H1 (cell line): ENCODE results near the gene GID4. TPM values are rescaled to one million over a fixed set of nuclear protein-coding genes. Genes with fewer than 3 reads are reported as not detected.
A peak's percentile ranks its signal among the peaks of the same experiment; 100 is the strongest.

Experiments used
- CTCF ChIA-PET: fragments of 300-600 bp; sonication (Branson Sonifier 250); formaldehyde crosslinking; loops from one replicate; lab custom pipeline; 2021; ENCODE audit not compliant: partially characterized antibody; lab: Charles Lee
- POLR2A ChIA-PET: fragments of 300-600 bp; sonication (Branson Sonifier 250); formaldehyde crosslinking; loops from one replicate; lab custom pipeline; 2021; ENCODE audit warnings: inconsistent platforms; ENCODE audit not compliant: partially characterized antibody; lab: Charles Lee
- DNase-seq, 2 experiments: peaks; one replicate each; pipeline versions ENCODE4 v3.0.0 to v3.0.0-alpha.2; 2010 to 2022; ENCODE audit warnings: low spot score in 2 of 2, low read depth in 1 of 2, mixed read lengths in 1 of 2
- FAIRE-seq: peaks from 2 replicates; lab custom pipeline; 2011; peaks lifted over from hg19 to GRCh38; lab: Jason Lieb, UNC
- H2AFZ ChIP-seq: 2 replicates; pipeline ENCODE4 v1.8.1; 2012; ENCODE audit warnings: low read length, inconsistent platforms
- H2AK5ac ChIP-seq: 2 replicates; pipeline ENCODE4 v1.6.1; 2013; ENCODE audit warnings: low read depth, low read length
- H2BK120ac ChIP-seq: replicated peaks from 2 replicates; pipeline ENCODE3; 2013; ENCODE audit warnings: low read depth, low read length, inconsistent platforms
- H2BK12ac ChIP-seq: 2 replicates; pipeline ENCODE4 v1.6.1; 2013; ENCODE audit warnings: low read depth, low read length
- H2BK15ac ChIP-seq: 2 replicates; pipeline ENCODE4 v1.6.1; 2013; ENCODE audit warnings: low read length
- H2BK20ac ChIP-seq: 2 replicates; pipeline ENCODE4 v1.6.1; 2013; ENCODE audit warnings: low read length
- H2BK5ac ChIP-seq: 2 replicates; pipeline ENCODE4 v1.6.1; 2013; ENCODE audit warnings: low read depth, low read length
- H3K14ac ChIP-seq: 2 replicates; pipeline ENCODE4 v1.6.1; 2013; ENCODE audit warnings: inconsistent platforms; ENCODE audit not compliant: insufficient read length
- H3K18ac ChIP-seq: 2 replicates; pipeline ENCODE4 v1.6.1; 2013; ENCODE audit warnings: low read length; ENCODE audit errors: extremely low read depth
- H3K23ac ChIP-seq: 2 replicates; pipeline ENCODE4 v1.6.1; 2013; ENCODE audit warnings: inconsistent platforms; ENCODE audit not compliant: insufficient read length
- H3K23me2 ChIP-seq: 2 replicates; pipeline ENCODE4 v1.6.1; 2013; ENCODE audit warnings: low read depth, low read length
- H3K27ac ChIP-seq: 2 replicates; pipeline ENCODE4 v1.6.1; 2011; ENCODE audit warnings: low read depth, low read length, inconsistent platforms
- H3K27me3 ChIP-seq, 4 experiments: replicated peaks in 1 of 4; 1 replicate in 1 of 4; 2 replicates in 3 of 4; pipeline versions ENCODE4 v1.6.1 to v1.8.1; 2011 to 2013; ENCODE audit warnings: low read length in 3 of 4, mild to moderate bottlenecking in 3 of 4, inconsistent platforms in 2 of 4, mixed read lengths in 2 of 4, moderate library complexity in 1 of 4; ENCODE audit not compliant: control insufficient read depth in 3 of 4, insufficient read depth in 3 of 4; ENCODE audit errors: extremely low read depth in 1 of 4
- H3K36me3 ChIP-seq, 4 experiments: 2 replicates each; pipeline versions ENCODE4 v1.6.1 to v1.8.1; 2011 to 2013; ENCODE audit warnings: mild to moderate bottlenecking in 4 of 4, low read length in 3 of 4, moderate library complexity in 2 of 4, control low read depth in 1 of 4, inconsistent platforms in 1 of 4; ENCODE audit not compliant: insufficient read depth in 4 of 4, control insufficient read depth in 2 of 4
- H3K4ac ChIP-seq: replicated peaks from 2 replicates; pipeline ENCODE3; 2013; ENCODE audit warnings: low read length, low read depth, mixed read lengths, inconsistent platforms; ENCODE audit not compliant: insufficient read length
- H3K4me1 ChIP-seq, 4 experiments: replicated peaks in 1 of 4; 1 replicate in 1 of 4; 2 replicates in 3 of 4; pipeline versions ENCODE4 v1.6.1 to v1.8.1; 2011 to 2013; ENCODE audit warnings: low read length in 3 of 4, inconsistent platforms in 2 of 4, mixed read lengths in 1 of 4; ENCODE audit not compliant: insufficient read depth in 4 of 4, control insufficient read depth in 3 of 4
- H3K4me2 ChIP-seq, 2 experiments: 2 replicates each; pipeline versions ENCODE4 v1.6.1 to v1.8.1; 2011 to 2013; ENCODE audit warnings: low read depth in 2 of 2, low read length in 2 of 2, control low read depth in 1 of 2, inconsistent platforms in 1 of 2, mild to moderate bottlenecking in 1 of 2; ENCODE audit not compliant: insufficient read depth in 1 of 2
- H3K4me3 ChIP-seq, 4 experiments: fragments of 200-600, 300-600 bp in 1 of 4; sonication (generic), shearing (Covaris generic), sonication (Bioruptor Twin) in 1 of 4; 2 replicates each; pipeline versions ENCODE4 v1.5.1 to v1.8.1; 2011 to 2016; ENCODE audit warnings: low read length in 4 of 4, low read depth in 3 of 4, control low read depth in 2 of 4, inconsistent platforms in 2 of 4, mild to moderate bottlenecking in 2 of 4, mixed read lengths in 1 of 4, moderate library complexity in 1 of 4; ENCODE audit not compliant: insufficient read depth in 2 of 4; ENCODE audit errors: extremely low read depth in 1 of 4
- H3K56ac ChIP-seq: replicated peaks from 2 replicates; pipeline ENCODE3; 2013; ENCODE audit warnings: low read depth, mild to moderate bottlenecking, mixed read lengths, low read length, inconsistent platforms; ENCODE audit not compliant: insufficient read length
- H3K79me1 ChIP-seq: 2 replicates; pipeline ENCODE4 v1.6.1; 2013; ENCODE audit warnings: low read depth, low read length, control low read depth
- H3K79me2 ChIP-seq, 2 experiments: 2 replicates each; pipeline versions ENCODE4 v1.6.1 to v1.8.1; 2012 to 2013; ENCODE audit warnings: low read length in 2 of 2, mild to moderate bottlenecking in 2 of 2, inconsistent platforms in 1 of 2; ENCODE audit not compliant: insufficient read depth in 2 of 2, control insufficient read depth in 1 of 2
- H3K9ac ChIP-seq, 4 experiments: replicated peaks in 1 of 4; 1 replicate in 1 of 4; 2 replicates in 3 of 4; pipeline versions ENCODE4 v1.6.1 to v1.8.1; 2011 to 2013; ENCODE audit warnings: low read depth in 3 of 4, low read length in 3 of 4, control low read depth in 2 of 4, mild to moderate bottlenecking in 2 of 4, moderate library complexity in 2 of 4, inconsistent platforms in 1 of 4; ENCODE audit errors: extremely low read depth in 1 of 4
- H3K9me3 ChIP-seq, 2 experiments: 2 replicates each; pipeline versions ENCODE4 v1.6.1 to v1.8.1; 2012 to 2013; ENCODE audit warnings: mild to moderate bottlenecking in 2 of 2, moderate library complexity in 2 of 2, control low read depth in 1 of 2, inconsistent platforms in 1 of 2, low read depth in 1 of 2, low read length in 1 of 2, mixed read lengths in 1 of 2; ENCODE audit not compliant: insufficient read depth in 2 of 2
- H4K20me1 ChIP-seq, 2 experiments: replicated peaks in 1 of 2; 2 replicates each; pipeline versions ENCODE3 to v1.8.1; 2011 to 2013; ENCODE audit warnings: inconsistent platforms in 2 of 2, low read length in 2 of 2, mild to moderate bottlenecking in 1 of 2; ENCODE audit not compliant: insufficient read depth in 2 of 2, control insufficient read depth in 1 of 2
- H4K5ac ChIP-seq: 2 replicates; pipeline ENCODE4 v1.6.1; 2013; ENCODE audit warnings: low read length, low read depth, mixed read lengths, inconsistent platforms; ENCODE audit not compliant: insufficient read length
- H4K8ac ChIP-seq: 2 replicates; pipeline ENCODE4 v1.8.0; 2013; ENCODE audit warnings: mild to moderate bottlenecking, moderate library complexity, low read length, inconsistent platforms; ENCODE audit not compliant: insufficient read depth; ENCODE audit errors: extremely low read depth
- H4K91ac ChIP-seq: replicated peaks from 2 replicates; pipeline ENCODE3; 2013; ENCODE audit warnings: low read length, mixed read lengths, inconsistent platforms; ENCODE audit not compliant: insufficient read length
- ATF3 ChIP-seq: IDR thresholded peaks from 2 replicates; pipeline ENCODE4 v1.6.1; 2011; ENCODE audit warnings: low read depth, mild to moderate bottlenecking, low read length; ENCODE audit not compliant: insufficient read depth
- CREB1 ChIP-seq: IDR thresholded peaks from 2 replicates; pipeline ENCODE4 v1.6.1; 2012; ENCODE audit warnings: inconsistent platforms
- CTCF ChIP-seq, 3 experiments: IDR thresholded peaks; 1 replicate in 2 of 3; 2 replicates in 1 of 3; pipeline versions ENCODE4 v1.5.1 to v1.6.1; 2011; ENCODE audit warnings: low read length in 3 of 3, mild to moderate bottlenecking in 3 of 3, inconsistent platforms in 2 of 3, low read depth in 1 of 3, moderate library complexity in 1 of 3; ENCODE audit not compliant: insufficient read depth in 1 of 3; ENCODE audit errors: control extremely low read depth in 1 of 3
- EP300 ChIP-seq, 2 experiments: IDR thresholded peaks; 1 replicate in 1 of 2; 2 replicates in 1 of 2; pipeline ENCODE4 v1.6.1; 2011 to 2012; ENCODE audit warnings: low read depth in 2 of 2, low read length in 2 of 2, mild to moderate bottlenecking in 2 of 2, borderline replicate concordance in 1 of 2, inconsistent platforms in 1 of 2, moderate library complexity in 1 of 2
- GABPA ChIP-seq: IDR thresholded peaks from 2 replicates; pipeline ENCODE4 v1.6.1; 2011; ENCODE audit warnings: mild to moderate bottlenecking, low read length, moderate library complexity, borderline replicate concordance; ENCODE audit not compliant: insufficient read depth
- GTF2F1 ChIP-seq: IDR thresholded peaks from 2 replicates; pipeline ENCODE4 v1.6.1; 2012; ENCODE audit warnings: low read depth, low read length, improper control_type of control experiment, borderline replicate concordance
- RXRA ChIP-seq: IDR thresholded peaks from 2 replicates; pipeline ENCODE4 v1.6.1; 2011; ENCODE audit warnings: low read depth, mild to moderate bottlenecking, low read length, moderate library complexity; ENCODE audit not compliant: insufficient read depth
- TBP ChIP-seq: IDR thresholded peaks from 2 replicates; pipeline ENCODE4 v1.6.1; 2011; ENCODE audit warnings: low read depth, low read length, improper control_type of control experiment
- TEAD4 ChIP-seq: IDR thresholded peaks from 2 replicates; pipeline ENCODE4 v1.6.1; 2012; ENCODE audit warnings: low read depth, low read length, inconsistent platforms, mixed read lengths
- WGBS, 2 experiments: shearing (Covaris generic) in 1 of 2; methylation state at CpG; one replicate each; pipeline versions ENCODE4 v1.1.6 to v1.1.7; 2013 to 2015; ENCODE audit warnings: low lambda C conversion rate in 2 of 2, mixed read lengths in 2 of 2, inconsistent platforms in 1 of 2, low coverage in 1 of 2, missing lambda C conversion rate in 1 of 2; ENCODE audit not compliant: insufficient replicate concordance in 2 of 2, insufficient coverage in 1 of 2, insufficient read length in 1 of 2; ENCODE audit errors: extremely low coverage in 1 of 2, missing lambda C conversion rate in 1 of 2; 5-methylcytosine and 5-hydroxymethylcytosine counted together
- polyA plus RNA-seq, 7 experiments: library from polyadenylated mRNA; depleted of rRNA in 3 of 7; stranded (reverse) in 5 of 7; unstranded in 2 of 7; fragments of >200 nt in 5 of 7; fragments of 200-250 nt in 2 of 7; gene quantifications; 1 replicate in 5 of 7; 2 replicates in 1 of 7; 4 replicates in 1 of 7; pipeline versions ENCODE4 v1.2.1 to v1.2.3, GENCODE V29; 2011 to 2013; ENCODE audit warnings: missing spikeins in 2 of 7, mixed read lengths in 2 of 7
- total RNA-seq: library from RNA; stranded (reverse); fragmentation: NEBNext Ultra II Directional; extraction: Animal tissue kit (Norgen Biotek cat#: 25700); gene quantifications from 2 replicates; pipeline ENCODE4 v1.2.1, GENCODE V29; 2021

The GID4 gene
- total and polyA plus RNA-seq, 2 of the 8 experiments (the other 6 are each of a cell fraction or from before 2014, with no cell fraction given), result 5.6 to 15.0 TPM

- H3K27me3 ChIP-seq, result no peaks in the 10 kb centered on the region
- no peak overlapping the region for H3K56ac ChIP-seq
- no peak overlapping the region for H2BK15ac ChIP-seq
- no peaks in the 10 kb centered on the region; the same call in 1 of the 2 replicates for H3K23me2 ChIP-seq
- H3K4me1 ChIP-seq, result peaks cover 0 to 4% (median 0%) of the 10 kb centered on the region in 4 experiments; a peak in 1 of 7 replicates
- no peaks in the 10 kb centered on the region for H4K20me1 ChIP-seq
- FAIRE-seq, result no peak
- H3K79me2 ChIP-seq, result no peaks in the 10 kb centered on the region
- H3K23ac ChIP-seq, result no peak overlapping the region
- ChIA-PET POLR2A (interaction anchor here (1.6 kb wide), 1 partner anchor 10 kb away, joined by 4 read pairs; no protein-coding TSS in a partner anchor), CTCF (no interaction called here)
- H3K18ac ChIP-seq, result no peak overlapping the region
- peaks cover 2 to 6% (median 5%) of the 10 kb centered on the region in 4 experiments; a peak in 4 of 8 replicates for H3K36me3 ChIP-seq
- no peak overlapping the region for H2BK120ac ChIP-seq
- H4K91ac ChIP-seq, result no peak overlapping the region
- no peak overlapping the region for H4K8ac ChIP-seq
- no peak overlapping the region for H4K5ac ChIP-seq
- no peak overlapping the region for H3K4me3 ChIP-seq
- 0 out of 2 replicates have a peak overlapping the region, but pooled peaks have one; percentile 44 for H2BK5ac ChIP-seq
- H3K79me1 ChIP-seq, result no peaks in the 10 kb centered on the region
- H2BK20ac ChIP-seq, result no peak overlapping the region
- no peak for DNase-seq
- H3K4me2 ChIP-seq, result no peak overlapping the region
- no peak overlapping the region for H3K14ac ChIP-seq
- 0 out of 2 replicates have a peak overlapping the region, but pooled peaks have one; percentile 75 for H2BK12ac ChIP-seq
- no peak overlapping the region for H3K27ac ChIP-seq
- H2AK5ac ChIP-seq, result no peak overlapping the region
- H3K9ac ChIP-seq, result no peak overlapping the region
- H2AFZ ChIP-seq, result no peak overlapping the region
- H3K9me3 ChIP-seq, result no peaks in the 10 kb centered on the region
- no peak overlapping the region for H3K4ac ChIP-seq
- WGBS, 2 experiments, result 89% methylated on average over 4 of the region's 4 CpGs; no CpG with 5 or more reads in 1 of the 2 experiments
- no peak for TF ChIP-seq TBP
- no peak for TF ChIP-seq CTCF (IDR thresholded peaks at IDR 0.05; ENCODE audit: control extremely low read depth in 1 of 3, insufficient read depth in 1 of 3, low read depth in 1 of 3, low read length in 3 of 3)
- TF ChIP-seq ATF3, result no peak
- no peak for TF ChIP-seq CREB1
- no peak for TF ChIP-seq GABPA
- TF ChIP-seq RXRA, result no peak
- no peak for TF ChIP-seq GTF2F1
- no peak for TF ChIP-seq TEAD4
- TF ChIP-seq EP300 (IDR thresholded peaks at IDR 0.05; ENCODE audit: borderline replicate concordance in 1 of 2, low read depth in 2 of 2, low read length in 2 of 2), result no peak
These were observed 27.7 kb downstream of the GID4 start for GRCh38 chr17:18066866-18067265.
